Endodermal cell (in vitro differentiated cells): ENCODE results near the gene DGKB. TPM values are rescaled to one million over a fixed set of nuclear protein-coding genes. Genes with fewer than 3 reads are reported as not detected.

ENCODE experiments used
- DNase-seq: peaks from one replicate; pipeline ENCODE4 v3.0.0-alpha.2; 2017
- H3K27ac ChIP-seq: 2 replicates; pipeline ENCODE4 v1.5.1; 2013; ENCODE audit warnings: mild to moderate bottlenecking, low read depth, low read length, moderate library complexity
- H3K27me3 ChIP-seq: 2 replicates; pipeline ENCODE4 v1.6.1; 2013; ENCODE audit warnings: mild to moderate bottlenecking, low read length, moderate library complexity; ENCODE audit not compliant: insufficient read depth, control insufficient read depth, poor library complexity, severe bottlenecking
- H3K36me3 ChIP-seq: 2 replicates; pipeline ENCODE4 v1.7.0; 2013; ENCODE audit warnings: mild to moderate bottlenecking, low read length, moderate library complexity; ENCODE audit not compliant: control insufficient read depth, insufficient read depth
- H3K4me1 ChIP-seq: one replicate; pipeline ENCODE4 v1.7.0; 2013; ENCODE audit warnings: low read length; ENCODE audit not compliant: control insufficient read depth, insufficient read depth
- H3K4me3 ChIP-seq: 2 replicates; pipeline ENCODE4 v1.5.1; 2013; ENCODE audit warnings: mild to moderate bottlenecking, low read length, moderate library complexity
- H3K9ac ChIP-seq: 2 replicates; pipeline ENCODE4 v1.6.1; 2013; ENCODE audit warnings: mild to moderate bottlenecking, low read length, moderate library complexity; ENCODE audit not compliant: poor library complexity, severe bottlenecking; ENCODE audit errors: extremely low read depth
- H3K9me3 ChIP-seq: 2 replicates; pipeline ENCODE4 v1.6.1; 2013; ENCODE audit warnings: mild to moderate bottlenecking, low read length, moderate library complexity; ENCODE audit not compliant: control insufficient read depth
- H3K27ac Mint-ChIP-seq: 2 replicates; pipeline ENCODE4 v1.8.0; 2020; ENCODE audit warnings: mixed read lengths
- H3K27me3 Mint-ChIP-seq: 2 replicates; pipeline ENCODE4 v1.8.0; 2021; ENCODE audit warnings: mild to moderate bottlenecking, mixed read lengths; ENCODE audit not compliant: insufficient read depth
- H3K36me3 Mint-ChIP-seq: 2 replicates; pipeline ENCODE4 v1.8.0; 2020; ENCODE audit warnings: low read depth, mixed read lengths
- H3K4me1 Mint-ChIP-seq: 2 replicates; pipeline ENCODE4 v1.8.0; 2020; ENCODE audit warnings: mixed read lengths
- H3K4me3 Mint-ChIP-seq: 2 replicates; pipeline ENCODE4 v1.8.0; 2020; ENCODE audit warnings: mild to moderate bottlenecking, moderate library complexity, mixed read lengths
- H3K9me3 Mint-ChIP-seq: 2 replicates; pipeline ENCODE4 v1.8.0; 2020; ENCODE audit warnings: mild to moderate bottlenecking, mixed read lengths
- CTCF ChIP-seq: fragments of 200-600 bp; sonication (generic); conservative IDR thresholded peaks from 2 replicates; pipeline ENCODE4 v1.5.0; 2021; ENCODE audit warnings: antibody characterized with exemption, mild to moderate bottlenecking
- WGBS, 2 experiments: methylation state at CpG; one replicate each; pipeline versions ENCODE4 v1.1.5 to v1.1.7; 2013; ENCODE audit warnings: missing lambda C conversion rate in 2 of 2, mixed read lengths in 1 of 2; ENCODE audit not compliant: insufficient coverage in 1 of 2, insufficient read length in 1 of 2; 5-methylcytosine and 5-hydroxymethylcytosine counted together
- total RNA-seq, 2 donors: library from RNA; stranded (reverse); fragmentation: NEBNext Ultra II Directional in 1 of 2; extraction: Animal tissue kit (Norgen Biotek cat#: 25700) in 1 of 2; gene quantifications; 2 replicates in 1 of 2; 3 replicates in 1 of 2; pipeline ENCODE4 v1.2.1, GENCODE V29; 2021

The DGKB gene
- total RNA-seq, 2 donors from 2014 or later = 5.1 to 5.2 TPM

GRCh38 chr7:14690075-14690474 is 212.5 kb downstream of the DGKB start:
- TF ChIP-seq CTCF = no peak
- no peaks in the 10 kb centered on the region for H3K27me3 ChIP-seq
- no peak for DNase-seq
- no peaks in the 10 kb centered on the region for H3K36me3 Mint-ChIP-seq
- H3K4me3 Mint-ChIP-seq = no peak overlapping the region
- no peaks in the 10 kb centered on the region for H3K4me1 Mint-ChIP-seq
- H3K9me3 Mint-ChIP-seq = no peaks in the 10 kb centered on the region
- no peak overlapping the region for H3K27ac ChIP-seq
- no peaks in the 10 kb centered on the region for H3K36me3 ChIP-seq
- no peaks in the 10 kb centered on the region for H3K4me1 ChIP-seq
- WGBS, 2 experiments = 93 to 95% methylated on average over 3 to 5 of the region's 5 CpGs
- no peak overlapping the region for H3K9ac ChIP-seq
- no peak overlapping the region for H3K27ac Mint-ChIP-seq
- H3K9me3 ChIP-seq = no peaks in the 10 kb centered on the region
- H3K4me3 ChIP-seq = no peak overlapping the region
- H3K27me3 Mint-ChIP-seq = no peaks in the 10 kb centered on the region

GRCh38 chr7:14688208-14688607 is 214.3 kb downstream of the DGKB start:
- no peaks in the 10 kb centered on the region for H3K9me3 Mint-ChIP-seq
- 94% methylated on average over 3 of the region's 3 CpGs; no CpG with 5 or more reads in 1 of the 2 experiments for WGBS, 2 experiments
- H3K4me3 Mint-ChIP-seq = no peak overlapping the region
- TF ChIP-seq CTCF = no peak
- no peak overlapping the region for H3K4me3 ChIP-seq
- H3K27me3 Mint-ChIP-seq = no peaks in the 10 kb centered on the region
- no peaks in the 10 kb centered on the region for H3K36me3 ChIP-seq
- H3K36me3 Mint-ChIP-seq = no peaks in the 10 kb centered on the region
- no peaks in the 10 kb centered on the region for H3K4me1 ChIP-seq
- DNase-seq = no peak
- no peaks in the 10 kb centered on the region for H3K9me3 ChIP-seq
- no peak overlapping the region for H3K9ac ChIP-seq
- no peaks in the 10 kb centered on the region for H3K4me1 Mint-ChIP-seq
- no peak overlapping the region for H3K27ac Mint-ChIP-seq
- no peaks in the 10 kb centered on the region for H3K27me3 ChIP-seq
- no peak overlapping the region for H3K27ac ChIP-seq

GRCh38 chr7:14687777-14688176 is 214.8 kb downstream of the DGKB start:
- Histone ChIP-seq H3K9me3 (no peaks in the 10 kb centered on the region), H3K27ac (no peak overlapping the region), H3K36me3 (no peaks in the 10 kb centered on the region), H3K9ac (no peak overlapping the region), H3K4me3 (no peak overlapping the region), H3K27me3 (no peaks in the 10 kb centered on the region), H3K4me1 (no peaks in the 10 kb centered on the region)
- Mint-ChIP-seq H3K4me1 (no peaks in the 10 kb centered on the region), H3K36me3 (no peaks in the 10 kb centered on the region), H3K27me3 (no peaks in the 10 kb centered on the region), H3K27ac (no peak overlapping the region), H3K9me3 (no peaks in the 10 kb centered on the region), H3K4me3 (no peak overlapping the region)
- no peak for TF ChIP-seq CTCF
- no peak for DNase-seq
- 86% methylated on average over 2 of the region's 3 CpGs; no CpG with 5 or more reads in 1 of the 2 experiments for WGBS, 2 experiments
